Gastrocnemius medialis (tissue), 4 donors: Measurements from ENCODE around the gene BORCS5. TPM values are rescaled to one million over a fixed set of nuclear protein-coding genes. Genes with fewer than 3 reads are reported as not detected.
A peak's percentile ranks its signal among the peaks of the same experiment; 100 is the strongest.

ENCODE experiments used
- ATAC-seq, 2 donors: fragments of 150-250 bp; one replicate each; pipeline ENCODE4 v1.9.1; 2016
- DNase-seq, 2 donors: peaks; one replicate each; pipeline ENCODE4 v3.0.0-alpha.2; 2019
- H3K27ac ChIP-seq, 4 donors: fragments of 200-600 bp; sonication (generic); 1 replicate in 1 of 4; 2 replicates in 3 of 4; pipeline ENCODE4 v1.5.1; 2016 to 2018; ENCODE audit warnings: mild to moderate bottlenecking in 2 of 4, moderate library complexity in 1 of 4
- H3K27me3 ChIP-seq, 3 donors: fragments of 200-600 bp; sonication (generic) in 2 of 3; 1 replicate in 1 of 3; 2 replicates in 2 of 3; pipeline versions ENCODE4 v1.5.1 to v1.6.0; 2016 to 2019; ENCODE audit warnings: mild to moderate bottlenecking in 1 of 3, moderate library complexity in 1 of 3
- H3K36me3 ChIP-seq, 2 donors: fragments of 200-600 bp; sonication (generic) in 1 of 2; one replicate each; pipeline ENCODE4 v1.5.1; 2017 to 2018
- H3K4me1 ChIP-seq, 2 donors: fragments of 200-600 bp; sonication (generic) in 1 of 2; one replicate each; pipeline ENCODE4 v1.5.1; 2016 to 2017; ENCODE audit warnings: mild to moderate bottlenecking in 2 of 2
- H3K4me3 ChIP-seq, 4 donors: fragments of 200-600 bp; sonication (generic) in 3 of 4; 1 replicate in 1 of 4; 2 replicates in 3 of 4; pipeline ENCODE4 v1.5.1; 2016 to 2019; ENCODE audit warnings: mild to moderate bottlenecking in 2 of 4
- H3K9me3 ChIP-seq, 3 donors: fragments of 200-600 bp; sonication (generic) in 2 of 3; 1 replicate in 1 of 3; 2 replicates in 2 of 3; pipeline ENCODE4 v1.5.1; 2016 to 2019
- CTCF ChIP-seq, 5 experiments: fragments of 450-650 bp in 3 of 5; fragments of 200-600 bp in 2 of 5; sonication (generic) in 2 of 5; IDR thresholded peaks in 4 of 5; conservative IDR thresholded peaks in 1 of 5; 1 replicate in 4 of 5; 2 replicates in 1 of 5; pipeline ENCODE4 v1.5.1; 2016 to 2019; ENCODE audit warnings: antibody characterized with exemption in 5 of 5, mild to moderate bottlenecking in 3 of 5, moderate library complexity in 3 of 5
- POLR2A ChIP-seq, 2 donors: fragments of 450-650 bp; IDR thresholded peaks; one replicate each; pipeline ENCODE4 v1.6.1; 2017; ENCODE audit warnings: antibody characterized with exemption in 2 of 2, mild to moderate bottlenecking in 2 of 2, moderate library complexity in 2 of 2
- in situ Hi-C, 4 donors: fragments of 200-750 bp; cut with MboI; loops; one replicate each; pipeline versions ENCODE4 v1.15.0 to v1.8.0; 2017; ENCODE audit warnings: low sequenced_read_pairs in 4 of 4
- intact Hi-C: fragments of 100-400 bp; cut with DNase I; formaldehyde crosslinking; loops from one replicate; pipeline ENCODE4 v1.15.1; 2023; ENCODE audit warnings: low total_unique reads
- total RNA-seq, 4 donors: library from RNA; depleted of rRNA; stranded (reverse); fragments of >200 nt; gene quantifications; one replicate each; pipeline versions ENCODE4 v1.1.0 to v1.2.3, GENCODE V29; 2016

The BORCS5 gene
- total RNA-seq, 4 donors from 2014 or later, result 13.0 to 13.9 (median 13.4) TPM

- Histone ChIP-seq H3K36me3 (no peaks in the 10 kb centered on the region), H3K27ac (peak overlapping the region in 2 of 4 donors; percentile 8 to 29), H3K9me3 (no peaks in the 10 kb centered on the region), H3K4me1 (peaks cover 10 to 17% of the 10 kb centered on the region in 2 donors), H3K4me3 (no peak overlapping the region), H3K27me3 (no peaks in the 10 kb centered on the region)
- in situ Hi-C loops, result loop anchor here in 1 of 4 donors (25.0 kb wide), 1 partner anchor 312 kb away; the partner anchor contains the start of gene CDKN1B
- no peak for ATAC-seq
- intact Hi-C loops, result loop anchor here (5.0 kb wide), 1 partner anchor 162 kb away; the partner anchor contains the start of gene DUSP16
- TF ChIP-seq POLR2A (IDR thresholded peaks at IDR 0.05) (no peak), CTCF (IDR thresholded peaks at IDR 0.05 in 4 of 5, conservative IDR thresholded peaks at IDR 0.05 in 1 of 5) (no peak)
- no peak for DNase-seq
Observed at GRCh38 chr12:12399776-12400305, 43.0 kb downstream of the BORCS5 start.

- no peak for ATAC-seq
- in situ Hi-C loops, result no loop called here
- Histone ChIP-seq H3K4me1 (peaks cover 12 to 17% of the 10 kb centered on the region in 2 donors), H3K27ac (no peak overlapping the region), H3K9me3 (no peaks in the 10 kb centered on the region), H3K36me3 (no peaks in the 10 kb centered on the region), H3K27me3 (no peaks in the 10 kb centered on the region), H3K4me3 (no peak overlapping the region)
- intact Hi-C loops, result no loop called here
- no peak for DNase-seq
- no peak for TF ChIP-seq POLR2A (IDR thresholded peaks at IDR 0.05)
- TF ChIP-seq CTCF (IDR thresholded peaks at IDR 0.05 in 4 of 5, conservative IDR thresholded peaks at IDR 0.05 in 1 of 5), result no peak
Observed at GRCh38 chr12:12400793-12401192, 43.9 kb downstream of the BORCS5 start.

GRCh38 chr12:12403264-12404248, 46.7 kb downstream of the BORCS5 start:
- Histone ChIP-seq H3K4me3 (no peak overlapping the region), H3K36me3 (no peaks in the 10 kb centered on the region), H3K27ac (no peak overlapping the region), H3K4me1 (peaks cover 5 to 9% of the 10 kb centered on the region in 2 donors), H3K9me3 (no peaks in the 10 kb centered on the region), H3K27me3 (no peaks in the 10 kb centered on the region)
- DNase-seq (no peak), ATAC-seq (no peak)
- TF ChIP-seq CTCF (IDR thresholded peaks at IDR 0.05 in 4 of 5, conservative IDR thresholded peaks at IDR 0.05 in 1 of 5) (no peak), POLR2A (IDR thresholded peaks at IDR 0.05) (no peak)
- intact Hi-C loops, result no loop called here
- in situ Hi-C loops, result no loop called here

- TF ChIP-seq CTCF (IDR thresholded peaks at IDR 0.05 in 4 of 5, conservative IDR thresholded peaks at IDR 0.05 in 1 of 5) (no peak), POLR2A (IDR thresholded peaks at IDR 0.05) (no peak)
- H3K4me1 ChIP-seq, result peaks cover 2 to 5% of the 10 kb centered on the region in 2 donors
- intact Hi-C loops, result no loop called here
- DNase-seq, result no peak
- H3K4me3 ChIP-seq, result no peak overlapping the region
- no peak for ATAC-seq
- H3K27me3 ChIP-seq, result no peaks in the 10 kb centered on the region
- no peak overlapping the region for H3K27ac ChIP-seq
- no peaks in the 10 kb centered on the region for H3K9me3 ChIP-seq
- in situ Hi-C loops, result no loop called here
- H3K36me3 ChIP-seq, result no peaks in the 10 kb centered on the region
Observed at GRCh38 chr12:12404297-12404696, 47.4 kb downstream of the BORCS5 start.
